Vagina (tissue), 2 donors: Measurements from ENCODE around the gene SULT4A1.

Experiments used
- CTCF ChIP-seq, 3 experiments: fragments of 450-650 bp in 2 of 3; fragments of 200-600 bp in 1 of 3; sonication (generic) in 1 of 3; IDR thresholded peaks; one replicate each; pipeline ENCODE4 v1.5.1; 2017 to 2019; ENCODE audit warnings: antibody characterized with exemption in 3 of 3, mild to moderate bottlenecking in 2 of 3, moderate library complexity in 2 of 3
- POLR2A ChIP-seq, 2 donors: fragments of 450-650 bp; IDR thresholded peaks; one replicate each; pipeline ENCODE4 v1.6.1; 2017; ENCODE audit warnings: antibody characterized with exemption in 2 of 2, mild to moderate bottlenecking in 2 of 2, moderate library complexity in 2 of 2

- TF ChIP-seq CTCF (IDR thresholded peaks at IDR 0.05): no peak
- no peak for TF ChIP-seq POLR2A (IDR thresholded peaks at IDR 0.05)
Observed at GRCh38 chr22:43887391-43887790, 25.1 kb upstream of the SULT4A1 start.
